Fibroblast of lung (primary cell): ENCODE data around the gene CACTIN. TPM values are rescaled to one million over a fixed set of nuclear protein-coding genes. Genes with fewer than 3 reads are reported as not detected.

Experiments used
- DNase-seq, 2 donors: peaks; one replicate each; pipeline versions ENCODE4 v3.0.0 to v3.0.0-alpha.2; 2010; ENCODE audit warnings: low read depth in 2 of 2
- H2AFZ ChIP-seq: 2 replicates; pipeline ENCODE4 v1.5.1; 2012; ENCODE audit warnings: low read length, control low read depth, inconsistent platforms
- H3K27ac ChIP-seq: 2 replicates; pipeline ENCODE4 v1.5.1; 2011; ENCODE audit warnings: low read length, control low read depth; ENCODE audit not compliant: insufficient read depth
- H3K27me3 ChIP-seq: 2 replicates; pipeline ENCODE4 v1.5.1; 2011; ENCODE audit warnings: mild to moderate bottlenecking, low read length; ENCODE audit not compliant: control insufficient read depth, insufficient read depth
- H3K36me3 ChIP-seq: 2 replicates; pipeline ENCODE4 v1.5.1; 2011; ENCODE audit warnings: low read length; ENCODE audit not compliant: control insufficient read depth, insufficient read depth
- H3K4me1 ChIP-seq: 2 replicates; pipeline ENCODE4 v1.5.1; 2011; ENCODE audit warnings: low read length; ENCODE audit not compliant: control insufficient read depth, insufficient read depth; ENCODE audit errors: extremely low read depth
- H3K4me2 ChIP-seq: 2 replicates; pipeline ENCODE4 v1.5.1; 2011; ENCODE audit warnings: low read length, control low read depth; ENCODE audit not compliant: insufficient read depth; ENCODE audit errors: extremely low read depth
- H3K4me3 ChIP-seq, 4 experiments: fragments of 200-600 bp in 1 of 4; sonication (generic) in 1 of 4; replicated peaks in 1 of 4; 2 replicates each; pipeline ENCODE4 v1.5.1; 2011 to 2016; ENCODE audit warnings: low read length in 4 of 4, low read depth in 3 of 4, mild to moderate bottlenecking in 3 of 4, control low read depth in 2 of 4, inconsistent platforms in 1 of 4, mixed read lengths in 1 of 4; ENCODE audit not compliant: insufficient read depth in 1 of 4; ENCODE audit errors: control extremely low read depth in 1 of 4
- H3K79me2 ChIP-seq: 2 replicates; pipeline ENCODE4 v1.5.1; 2012; ENCODE audit warnings: mild to moderate bottlenecking, low read length, inconsistent platforms; ENCODE audit not compliant: control insufficient read depth, insufficient read depth
- H3K9ac ChIP-seq: 2 replicates; pipeline ENCODE4 v1.5.1; 2011; ENCODE audit warnings: mild to moderate bottlenecking, low read length, control low read depth; ENCODE audit not compliant: insufficient read depth
- H3K9me3 ChIP-seq: 2 replicates; pipeline ENCODE4 v1.5.1; 2012; ENCODE audit warnings: low read depth, low read length; ENCODE audit not compliant: control insufficient read depth, insufficient read depth
- H4K20me1 ChIP-seq: 2 replicates; pipeline ENCODE4 v1.5.1; 2011; ENCODE audit warnings: low read length; ENCODE audit not compliant: control insufficient read depth, insufficient read depth; ENCODE audit errors: extremely low read depth
- CTCF ChIP-seq, 2 donors: IDR thresholded peaks in 1 of 2; conservative IDR thresholded peaks in 1 of 2; 1 replicate in 1 of 2; 2 replicates in 1 of 2; pipeline ENCODE4 v1.5.1; 2011 to 2012; ENCODE audit warnings: low read length in 2 of 2, control low read depth in 1 of 2, inconsistent platforms in 1 of 2, low read depth in 1 of 2, mild to moderate bottlenecking in 1 of 2
- EZH2 ChIP-seq: IDR thresholded peaks from 2 replicates; pipeline ENCODE4 v1.5.1; 2012; ENCODE audit warnings: low read length, control low read depth, mild to moderate bottlenecking; ENCODE audit errors: missing control alignments
- polyA plus RNA-seq, 2 donors: library from polyadenylated mRNA; depleted of rRNA in 1 of 2; stranded (reverse) in 1 of 2; unstranded in 1 of 2; fragments of >200 nt; gene quantifications; 2 replicates each; pipeline ENCODE4 v1.2.1, GENCODE V29; 2011 to 2012; ENCODE audit warnings: missing spikeins in 1 of 2
- total RNA-seq: library from RNA; depleted of rRNA; stranded (reverse); fragments of >200 nt; gene quantifications from 2 replicates; pipeline ENCODE4 v1.2.1, GENCODE V29; 2014

Gene CACTIN
- total and polyA plus RNA-seq, 2 donors (not counting 1 experiment from before 2014, with no cell fraction given) = 6.7 to 19.7 TPM

- no peak overlapping the region for H3K9ac ChIP-seq
- no peak overlapping the region for H3K4me2 ChIP-seq
- H3K9me3 ChIP-seq = no peaks in the 10 kb centered on the region
- H3K27ac ChIP-seq = no peak overlapping the region
- no peaks in the 10 kb centered on the region for H4K20me1 ChIP-seq
- H3K4me1 ChIP-seq = peaks cover 4% of the 10 kb centered on the region
- TF ChIP-seq CTCF (conservative IDR thresholded peaks at IDR 0.05 in 1 of 2, IDR thresholded peaks at IDR 0.05 in 1 of 2; ENCODE audit: low read depth in 1 of 2, low read length in 2 of 2) (no peak), EZH2 (no peak)
- H3K79me2 ChIP-seq = no peaks in the 10 kb centered on the region
- H3K36me3 ChIP-seq = peaks cover 10% of the 10 kb centered on the region
- no peaks in the 10 kb centered on the region for H3K27me3 ChIP-seq
- no peak overlapping the region for H2AFZ ChIP-seq
- DNase-seq = peak; percentile 89 to 93
- peak overlapping the region; percentile 70 to 92 (median 83) for H3K4me3 ChIP-seq
Measured at GRCh38 chr19:3573858-3574637, 52.5 kb downstream of the CACTIN start.

- no peaks in the 10 kb centered on the region for H3K79me2 ChIP-seq
- peak overlapping the region; percentile 80 for H3K4me2 ChIP-seq
- H2AFZ ChIP-seq = no peak overlapping the region
- no peaks in the 10 kb centered on the region for H3K27me3 ChIP-seq
- peak overlapping the region; percentile 77 for H3K27ac ChIP-seq
- H3K4me1 ChIP-seq = peaks cover 4% of the 10 kb centered on the region
- H3K9me3 ChIP-seq = no peaks in the 10 kb centered on the region
- H4K20me1 ChIP-seq = no peaks in the 10 kb centered on the region
- DNase-seq = no peak
- TF ChIP-seq EZH2 = no peak
- TF ChIP-seq CTCF (conservative IDR thresholded peaks at IDR 0.05 in 1 of 2, IDR thresholded peaks at IDR 0.05 in 1 of 2; ENCODE audit: low read depth in 1 of 2, low read length in 2 of 2) = no peak
- peak overlapping the region; percentile 70 to 92 (median 83) for H3K4me3 ChIP-seq
- peaks cover 10% of the 10 kb centered on the region for H3K36me3 ChIP-seq
- H3K9ac ChIP-seq = peak overlapping the region; percentile 76
Measured at GRCh38 chr19:3573162-3573857, 53.3 kb downstream of the CACTIN start.

- Histone ChIP-seq H3K4me1 (peaks cover 4% of the 10 kb centered on the region), H3K9ac (peak within 1 kb of the TSS; percentile 76), H3K9me3 (no peaks in the 10 kb centered on the region), H3K27me3 (no peaks in the 10 kb centered on the region), H3K27ac (peak within 1 kb of the TSS; percentile 88), H3K4me2 (peak within 1 kb of the TSS; percentile 92), H3K79me2 (no peaks in the 10 kb centered on the region), H3K4me3 (peak within 1 kb of the TSS; percentile 70 to 92 (median 83)), H2AFZ (peak within 1 kb of the TSS; percentile 96), H3K36me3 (peaks cover 10% of the 10 kb centered on the region), H4K20me1 (no peaks in the 10 kb centered on the region)
- TF ChIP-seq CTCF (conservative IDR thresholded peaks at IDR 0.05 in 1 of 2, IDR thresholded peaks at IDR 0.05 in 1 of 2; ENCODE audit: low read depth in 1 of 2, low read length in 2 of 2) = no peak
- no peak for TF ChIP-seq EZH2
- no peak for DNase-seq
Measured at GRCh38 chr19:3572855-3573161, 53.8 kb downstream of the CACTIN start, which contains the start of gene HMG20B. HMG20B (plus strand) TSS chr19:3572944; CDS start chr19:3573310, 366 bp downstream.
